Body of pancreas (tissue), 4 donors: Measurements from ENCODE around the gene RAI1.
A peak's percentile ranks its signal among the peaks of the same experiment; 100 is the strongest.

Experiments
- CTCF ChIP-seq, 7 experiments: fragments of 450-650 bp in 4 of 7; fragments of 200-600 bp in 3 of 7; sonication (generic) in 3 of 7; IDR thresholded peaks; one replicate each; pipeline ENCODE4 v1.5.1; 2016 to 2019; ENCODE audit warnings: antibody characterized with exemption in 7 of 7
- POLR2A ChIP-seq, 3 donors: fragments of 450-650 bp; IDR thresholded peaks; one replicate each; pipeline ENCODE4 v1.6.1; 2016; ENCODE audit warnings: antibody characterized with exemption in 3 of 3, mild to moderate bottlenecking in 2 of 3

DNA sequence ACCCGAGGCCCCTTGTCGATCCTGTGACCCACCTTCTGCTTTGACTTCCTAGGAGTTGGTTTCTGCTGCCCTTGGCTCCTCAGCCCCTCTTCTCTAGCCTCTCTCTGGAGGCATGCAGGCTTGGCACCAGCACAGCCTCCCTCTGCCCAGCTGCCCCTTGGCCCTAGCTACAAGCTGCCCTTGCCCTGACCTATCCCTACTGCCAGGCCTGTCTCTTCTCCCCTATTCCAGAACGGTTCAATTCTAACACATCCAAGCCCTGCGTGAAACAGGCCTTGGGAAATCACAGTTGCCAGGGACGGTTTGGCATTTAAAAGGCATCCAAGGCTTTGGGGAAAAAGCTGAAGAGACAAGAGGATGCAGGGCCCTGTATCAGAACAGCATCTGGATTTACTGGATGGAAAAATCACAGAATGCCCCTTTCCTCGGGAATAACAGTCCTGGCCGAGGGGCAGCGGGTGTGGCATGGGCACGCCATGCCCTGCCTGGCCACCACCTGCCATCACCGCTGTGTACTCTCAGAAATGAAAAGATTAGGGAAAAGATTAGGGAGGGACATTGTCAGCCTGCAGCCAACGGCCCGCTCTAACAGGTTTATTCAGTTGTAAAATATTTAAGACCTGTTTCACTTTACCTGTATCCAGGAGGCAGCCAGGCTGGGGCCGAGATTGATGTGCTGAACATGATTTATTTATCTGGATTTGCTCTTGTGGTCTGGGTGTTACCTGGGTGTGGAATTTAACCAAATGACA, 15.8 kb downstream of the RAI1 start:
- TF ChIP-seq CTCF (IDR thresholded peaks at IDR 0.05) (no peak), POLR2A (IDR thresholded peaks at IDR 0.05) (peak in 1 of 3 donors; percentile 38)
